ENCODE results near the gene PGF. TPM values are rescaled to one million over a fixed set of nuclear protein-coding genes. Genes with fewer than 3 reads are reported as not detected.

PGF gene
- total RNA-seq, 1 donor from 2014 or later, result 3.2 TPM

- Mint-ChIP-seq H3K27me3 (ENCODE audit: low read depth) (no peaks in the 10 kb centered on the region), H3K4me1 (ENCODE audit: low read depth) (peaks cover 59% of the 10 kb centered on the region), H3K9me3 (ENCODE audit: low read depth) (no peaks in the 10 kb centered on the region), H3K27ac (ENCODE audit: unreplicated experiment) (no peak overlapping the region), H3K4me3 (ENCODE audit: unreplicated experiment) (no peak overlapping the region), H3K36me3 (ENCODE audit: low read depth) (no peaks in the 10 kb centered on the region)
- peak; percentile 81 for DNase-seq (ENCODE audit: low spot score)
- TF ChIP-seq CTCF (IDR thresholded peaks at IDR 0.05), result no peak
Measured at GRCh38 chr14:74985028-74985310, 29.6 kb upstream of the PGF start.

DNA sequence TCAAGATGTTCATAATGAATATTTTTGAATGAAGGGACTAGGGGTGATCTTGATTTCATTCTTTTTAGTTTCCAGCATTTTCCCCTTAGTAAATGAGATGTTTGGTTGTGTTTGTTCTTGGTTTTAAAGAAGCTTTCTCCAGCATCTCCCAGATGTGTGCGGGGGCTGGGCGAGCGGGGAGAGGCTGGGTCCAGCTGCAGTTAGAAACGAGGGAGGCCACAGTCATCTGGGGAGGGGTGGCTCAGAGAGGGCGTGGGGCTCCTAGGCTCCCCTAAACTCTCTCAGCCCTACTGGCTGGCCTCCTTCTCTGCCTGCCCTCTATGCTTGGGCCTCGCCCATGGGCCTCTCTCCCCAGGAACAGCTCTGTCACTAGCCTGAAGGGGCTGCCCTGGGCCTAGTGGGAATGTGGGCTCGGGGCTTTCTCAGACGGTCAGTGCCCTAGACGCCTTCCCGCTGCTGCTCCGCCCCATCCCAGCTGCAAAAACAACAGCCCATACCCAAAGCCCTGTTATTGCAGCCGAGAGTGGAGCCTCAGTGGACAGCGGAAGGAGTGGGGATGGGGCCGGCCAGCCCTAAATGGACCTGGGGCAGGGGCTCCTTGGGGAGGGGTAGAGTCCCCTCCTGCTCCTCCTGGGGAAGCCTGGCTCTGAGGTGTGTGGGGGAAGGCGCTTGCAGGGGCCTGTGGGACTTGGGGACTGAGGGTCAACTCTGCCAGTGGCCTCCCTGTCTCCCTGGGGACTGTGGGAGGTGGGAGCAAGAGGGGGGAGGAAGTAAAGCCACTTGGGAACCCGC is 29.0 kb upstream of the PGF start:
- Mint-ChIP-seq H3K9me3 (ENCODE audit: low read depth) (no peaks in the 10 kb centered on the region), H3K27ac (ENCODE audit: unreplicated experiment) (no peak overlapping the region), H3K4me1 (ENCODE audit: low read depth) (peaks cover 64% of the 10 kb centered on the region), H3K27me3 (ENCODE audit: low read depth) (no peaks in the 10 kb centered on the region), H3K4me3 (ENCODE audit: unreplicated experiment) (no peak overlapping the region), H3K36me3 (ENCODE audit: low read depth) (no peaks in the 10 kb centered on the region)
- DNase-seq (ENCODE audit: low spot score), result no peak
- no peak for TF ChIP-seq CTCF (IDR thresholded peaks at IDR 0.05)

- H3K9me3 Mint-ChIP-seq (ENCODE audit: low read depth), result no peaks in the 10 kb centered on the region
- no peak for TF ChIP-seq CTCF (IDR thresholded peaks at IDR 0.05)
- H3K27me3 Mint-ChIP-seq (ENCODE audit: low read depth), result no peaks in the 10 kb centered on the region
- H3K36me3 Mint-ChIP-seq (ENCODE audit: low read depth), result no peaks in the 10 kb centered on the region
- H3K4me1 Mint-ChIP-seq (ENCODE audit: low read depth), result peaks cover 70% of the 10 kb centered on the region
- peak overlapping the region; percentile 10 for H3K27ac Mint-ChIP-seq (ENCODE audit: unreplicated experiment)
- no peak overlapping the region for H3K4me3 Mint-ChIP-seq (ENCODE audit: unreplicated experiment)
- no peak for DNase-seq (ENCODE audit: low spot score)
Measured at GRCh38 chr14:74983343-74983742, 27.9 kb upstream of the PGF start.

GRCh38 chr14:74982661-74983060 is 27.3 kb upstream of the PGF start:
- no peak overlapping the region for H3K4me3 Mint-ChIP-seq (ENCODE audit: unreplicated experiment)
- H3K27me3 Mint-ChIP-seq (ENCODE audit: low read depth), result no peaks in the 10 kb centered on the region
- no peak overlapping the region for H3K27ac Mint-ChIP-seq (ENCODE audit: unreplicated experiment)
- H3K4me1 Mint-ChIP-seq (ENCODE audit: low read depth), result peaks cover 68% of the 10 kb centered on the region
- H3K9me3 Mint-ChIP-seq (ENCODE audit: low read depth), result no peaks in the 10 kb centered on the region
- DNase-seq (ENCODE audit: low spot score), result no peak
- no peak for TF ChIP-seq CTCF (IDR thresholded peaks at IDR 0.05)
- H3K36me3 Mint-ChIP-seq (ENCODE audit: low read depth), result no peaks in the 10 kb centered on the region

DNA sequence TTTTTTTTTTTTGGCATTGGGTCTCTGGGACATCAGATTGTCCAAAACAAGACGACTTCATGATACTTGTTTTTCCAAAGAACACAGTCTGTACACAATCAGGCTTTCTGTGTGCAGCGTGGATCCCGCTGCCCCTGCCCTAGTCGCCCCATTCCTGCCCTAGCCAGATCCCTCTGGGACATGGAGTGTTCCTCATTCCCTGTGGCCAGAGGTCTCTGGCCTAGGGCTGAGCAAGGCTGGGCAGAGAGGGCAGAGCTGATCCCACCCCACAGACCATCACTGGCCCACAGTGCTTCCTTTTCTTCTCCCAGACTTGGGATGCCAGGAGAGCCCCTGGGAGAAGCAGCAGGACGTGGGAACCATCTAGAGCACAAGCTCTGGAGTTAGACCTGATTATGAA is 26.4 kb upstream of the PGF start:
- Mint-ChIP-seq H3K4me3 (ENCODE audit: unreplicated experiment) (no peak overlapping the region), H3K9me3 (ENCODE audit: low read depth) (no peaks in the 10 kb centered on the region), H3K27me3 (ENCODE audit: low read depth) (no peaks in the 10 kb centered on the region), H3K4me1 (ENCODE audit: low read depth) (peaks cover 68% of the 10 kb centered on the region), H3K36me3 (ENCODE audit: low read depth) (no peaks in the 10 kb centered on the region), H3K27ac (ENCODE audit: unreplicated experiment) (peak overlapping the region; percentile 96)
- TF ChIP-seq CTCF (IDR thresholded peaks at IDR 0.05), result no peak
- DNase-seq (ENCODE audit: low spot score), result no peak
